Activated CD4-positive, alpha-beta T cell treated with anti-CD3 and anti-CD28 coated beads, Interleukin-2, Interleukin-4, amounts not matched to agents 100 ng/mL and 50 ng/mL, durations not matched to agents 16 hours and 8 hours (primary cell): Measurements from ENCODE around the gene PLA2G1B.

Experiments used
- DNase-seq: peaks from one replicate; pipeline ENCODE4 v3.0.0-alpha.2; 2020; ENCODE audit warnings: low spot score

Gene PLA2G1B

DNA sequence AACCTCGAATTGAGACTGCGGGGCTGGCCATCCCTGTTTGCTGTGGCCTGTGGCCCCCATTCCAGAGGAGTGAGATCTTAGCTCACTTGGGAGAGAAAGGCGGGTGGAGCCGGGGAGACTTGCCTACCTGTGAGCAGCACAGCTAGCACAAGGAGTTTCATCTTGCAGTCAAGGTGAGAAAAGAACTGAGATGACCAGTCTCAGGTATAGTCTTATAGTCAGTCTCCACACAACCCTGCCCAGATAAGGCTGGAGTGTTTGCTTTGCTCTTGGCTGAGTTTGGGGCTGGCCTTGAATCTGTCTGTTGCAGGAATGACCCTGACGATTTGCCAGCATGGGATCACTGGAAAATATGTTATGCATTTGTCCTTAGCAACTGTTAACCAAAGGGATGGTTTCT lies at the start of gene PLA2G1B:
Gene PLA2G1B, minus strand, starts transcription at position 187 of the 400 bp plus-strand sequence. Its CDS starts 26 bp downstream, at position 161.
- no peak for DNase-seq

DNA sequence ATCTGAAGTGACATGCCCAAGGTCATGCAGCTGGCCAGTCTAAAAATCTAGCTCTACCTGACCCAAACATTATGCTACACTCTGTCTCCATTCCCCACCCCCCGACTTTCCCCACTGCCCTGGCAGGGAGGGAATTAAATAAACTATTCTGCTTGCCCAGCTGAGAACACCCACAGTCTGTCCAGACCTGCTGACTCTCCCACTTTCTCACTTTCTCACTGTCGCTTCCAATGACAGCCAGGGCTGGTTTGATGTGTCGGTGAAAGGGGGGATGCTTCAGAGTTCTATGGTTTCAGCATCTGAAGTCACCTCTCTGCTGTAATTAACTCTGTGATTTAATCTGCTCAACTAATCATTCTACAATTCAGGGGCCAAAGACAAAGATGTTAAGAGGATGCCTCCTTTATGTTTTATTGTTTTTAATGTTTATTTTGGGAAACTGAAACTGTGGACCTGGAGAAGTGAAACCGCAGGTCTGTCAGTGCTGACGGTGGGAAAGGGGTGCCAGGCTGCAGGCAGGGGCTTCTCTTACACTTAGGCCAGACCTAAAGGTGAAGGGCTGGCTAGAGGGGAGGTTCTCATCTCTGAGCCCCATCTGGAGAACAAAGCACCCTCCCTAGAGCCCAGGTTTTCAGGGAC lies 49.5 kb upstream of the PLA2G1B start:
- DNase-seq: no peak

DNA sequence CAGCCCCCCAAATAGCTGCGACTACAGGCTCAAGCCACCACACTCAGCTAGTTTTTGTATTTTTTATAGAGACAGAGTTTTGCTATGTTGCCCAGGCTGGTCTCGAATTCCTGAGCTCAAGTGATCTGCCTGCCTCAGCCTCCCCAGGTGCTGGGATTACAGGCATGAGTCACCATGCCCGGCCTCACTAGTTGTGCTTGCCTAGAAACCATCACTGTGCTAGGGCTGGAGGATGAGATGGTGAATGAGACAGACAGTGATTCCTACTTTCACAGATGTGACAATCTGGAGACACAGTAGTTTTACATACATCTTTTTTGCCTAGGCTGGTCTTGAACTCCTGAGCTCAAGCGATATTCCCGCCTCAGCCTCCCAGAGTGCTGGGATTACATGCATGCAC lies 48.8 kb upstream of the PLA2G1B start:
- no peak for DNase-seq

DNA sequence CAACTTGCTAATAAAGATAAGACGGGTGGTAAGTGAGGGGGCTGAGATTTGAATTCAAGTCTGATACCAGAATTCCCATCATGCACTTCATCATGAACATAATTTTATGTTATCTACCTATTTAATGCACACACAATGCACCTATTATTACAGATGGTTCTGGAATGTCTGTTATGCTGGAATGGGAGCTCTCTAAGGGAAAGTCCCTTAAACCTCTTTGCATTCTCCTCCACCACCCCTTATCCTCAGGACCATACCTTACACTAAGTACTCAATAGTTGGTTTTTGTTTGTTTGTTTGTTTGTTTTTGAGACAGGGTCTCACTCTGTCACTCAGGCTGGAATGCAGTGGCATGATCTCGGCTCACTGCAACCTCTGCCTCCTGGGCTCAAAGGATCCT lies 48.4 kb upstream of the PLA2G1B start:
- DNase-seq: no peak

DNA sequence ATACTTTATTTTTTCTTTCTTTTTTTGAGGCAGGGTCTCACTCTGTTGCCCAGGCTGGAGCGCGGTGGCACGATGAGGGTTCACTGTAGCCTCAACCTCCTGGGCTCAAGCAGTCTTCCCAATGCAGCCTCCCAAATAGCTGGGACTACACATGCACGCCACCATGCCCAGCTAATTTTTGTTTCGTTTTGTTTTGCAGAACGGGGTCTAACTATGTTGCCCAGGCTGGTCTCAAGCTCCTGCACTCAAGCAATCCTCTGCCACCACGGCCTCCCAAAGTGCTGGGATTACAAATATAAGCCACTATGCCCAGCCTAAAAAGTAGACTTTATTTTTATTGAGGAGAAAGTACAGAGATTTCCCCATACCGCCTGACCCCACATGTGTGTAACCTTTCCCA lies 46.1 kb upstream of the PLA2G1B start:
- no peak for DNase-seq

DNA sequence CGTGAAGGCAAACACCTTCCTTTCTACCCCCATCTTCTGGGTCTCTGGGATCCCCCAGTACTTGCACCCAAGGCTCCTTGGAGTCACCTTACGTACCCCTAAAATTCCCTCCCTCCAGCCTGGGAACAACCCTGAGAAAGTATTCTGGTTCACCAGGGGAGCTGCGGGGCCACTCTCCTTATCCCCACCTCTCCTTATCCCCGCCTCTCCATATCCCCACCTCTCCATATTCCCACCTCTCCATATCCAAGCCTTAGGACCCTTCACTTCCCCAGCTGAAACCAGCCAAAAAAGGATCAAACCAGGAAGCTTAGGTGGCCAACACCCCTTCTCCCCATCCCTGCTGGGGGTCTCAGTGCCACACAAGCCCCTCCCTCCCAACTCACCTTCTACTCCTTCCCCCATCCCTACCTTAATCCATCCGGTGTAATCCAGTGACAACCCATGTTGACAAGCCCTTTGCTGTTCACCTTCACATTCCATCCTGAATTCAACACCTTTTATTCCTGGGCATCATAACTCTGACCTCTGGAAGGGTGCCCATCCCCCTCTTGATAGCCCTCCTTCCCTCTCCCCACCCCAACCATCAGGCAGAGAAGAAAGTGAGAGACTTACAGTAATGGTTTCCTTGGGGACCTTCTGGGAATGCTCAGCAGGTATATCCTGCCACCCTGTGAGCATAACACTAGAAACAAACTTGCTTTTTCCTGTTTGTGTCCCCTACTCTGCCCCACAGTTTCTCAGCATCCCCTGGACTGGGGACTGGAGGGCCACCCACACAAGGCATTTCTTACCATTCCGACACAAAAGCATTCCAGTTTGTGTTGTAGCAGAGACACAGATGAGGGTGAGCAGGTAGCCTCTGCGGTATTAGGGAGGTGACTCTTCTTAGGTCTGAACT lies 43.0 kb upstream of the PLA2G1B start:
- DNase-seq: no peak

DNA sequence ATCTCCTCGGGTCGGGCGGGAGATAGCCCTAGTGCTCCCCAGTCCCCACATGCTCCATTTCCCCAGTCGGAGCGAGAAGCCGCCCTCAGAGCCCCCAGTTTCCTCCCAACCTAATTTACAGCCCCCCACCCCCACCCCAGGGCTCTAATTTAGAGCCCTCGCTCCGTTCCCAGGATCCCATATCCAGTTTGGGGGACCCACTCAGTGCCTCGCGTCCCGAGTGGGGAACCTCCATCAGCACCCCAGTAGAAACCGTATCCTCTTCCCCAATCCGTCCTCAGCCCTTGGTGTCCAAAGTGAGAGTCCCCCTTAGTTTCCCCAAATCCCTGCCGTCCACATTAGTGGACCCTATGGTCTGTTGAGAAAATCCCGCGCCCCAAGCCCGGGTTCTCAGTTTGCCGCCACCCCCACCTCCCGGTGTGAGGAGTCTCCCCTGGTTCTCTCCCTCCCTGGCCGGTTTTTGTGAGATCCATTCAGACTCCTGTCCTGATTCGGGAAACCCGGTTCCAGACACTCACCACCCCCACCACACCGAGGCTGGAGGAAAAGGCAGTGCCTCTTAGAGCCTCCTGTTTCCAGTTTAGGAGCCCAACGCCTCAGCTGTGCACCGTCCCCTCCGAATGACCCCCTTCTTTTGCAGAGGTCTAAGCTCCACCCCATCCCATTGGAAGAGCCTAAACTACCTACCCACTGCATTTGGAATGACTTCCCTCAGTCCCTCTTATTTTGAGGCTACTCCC lies 42.2 kb upstream of the PLA2G1B start:
- no peak for DNase-seq

DNA sequence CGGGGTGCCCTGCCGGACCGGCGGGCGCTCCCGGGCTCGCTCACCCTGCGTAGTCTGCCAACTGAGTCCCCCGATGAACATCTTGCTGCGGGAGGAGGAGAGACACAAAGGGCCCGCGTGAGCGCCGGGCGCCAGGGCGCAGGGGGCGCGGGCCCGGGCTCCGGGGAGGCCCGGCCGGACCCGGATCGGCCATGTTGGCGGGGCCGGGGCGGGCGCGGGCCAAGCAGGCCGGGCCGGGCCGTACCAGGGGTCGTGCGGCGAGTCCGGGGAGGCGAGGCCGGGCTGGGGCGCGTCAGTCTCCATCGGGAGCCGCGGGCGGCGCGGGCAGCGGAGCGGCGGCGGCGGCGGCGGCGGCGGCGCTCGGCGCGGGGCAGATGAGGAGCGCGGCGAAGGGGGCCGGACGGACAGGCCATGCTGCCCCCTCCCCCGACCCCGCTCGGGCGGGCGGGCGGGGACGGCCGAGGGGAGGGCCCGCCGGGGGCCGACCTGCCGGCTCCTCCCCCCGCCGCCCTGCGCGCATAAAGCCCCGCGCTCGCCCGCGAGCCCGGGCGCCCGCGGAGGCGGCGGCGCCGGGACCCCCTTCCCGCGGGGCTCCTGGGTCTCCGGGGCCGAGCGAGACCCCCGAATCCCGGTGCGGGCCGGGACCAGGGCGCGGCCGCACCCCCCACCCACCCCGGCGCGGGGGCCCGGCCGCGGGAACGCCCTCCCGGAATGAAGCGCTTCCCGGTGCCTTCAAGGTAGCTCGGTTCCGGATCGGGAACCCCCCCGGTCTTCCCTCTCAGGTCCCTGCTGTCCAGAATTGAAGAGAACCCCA lies 41.4 kb upstream of the PLA2G1B start, which contains the start of gene MSI1:
Gene MSI1, minus strand, starts transcription at position 376 of the 814 bp plus-strand sequence. Its CDS starts 73 bp downstream, at position 303.
- no peak for DNase-seq

DNA sequence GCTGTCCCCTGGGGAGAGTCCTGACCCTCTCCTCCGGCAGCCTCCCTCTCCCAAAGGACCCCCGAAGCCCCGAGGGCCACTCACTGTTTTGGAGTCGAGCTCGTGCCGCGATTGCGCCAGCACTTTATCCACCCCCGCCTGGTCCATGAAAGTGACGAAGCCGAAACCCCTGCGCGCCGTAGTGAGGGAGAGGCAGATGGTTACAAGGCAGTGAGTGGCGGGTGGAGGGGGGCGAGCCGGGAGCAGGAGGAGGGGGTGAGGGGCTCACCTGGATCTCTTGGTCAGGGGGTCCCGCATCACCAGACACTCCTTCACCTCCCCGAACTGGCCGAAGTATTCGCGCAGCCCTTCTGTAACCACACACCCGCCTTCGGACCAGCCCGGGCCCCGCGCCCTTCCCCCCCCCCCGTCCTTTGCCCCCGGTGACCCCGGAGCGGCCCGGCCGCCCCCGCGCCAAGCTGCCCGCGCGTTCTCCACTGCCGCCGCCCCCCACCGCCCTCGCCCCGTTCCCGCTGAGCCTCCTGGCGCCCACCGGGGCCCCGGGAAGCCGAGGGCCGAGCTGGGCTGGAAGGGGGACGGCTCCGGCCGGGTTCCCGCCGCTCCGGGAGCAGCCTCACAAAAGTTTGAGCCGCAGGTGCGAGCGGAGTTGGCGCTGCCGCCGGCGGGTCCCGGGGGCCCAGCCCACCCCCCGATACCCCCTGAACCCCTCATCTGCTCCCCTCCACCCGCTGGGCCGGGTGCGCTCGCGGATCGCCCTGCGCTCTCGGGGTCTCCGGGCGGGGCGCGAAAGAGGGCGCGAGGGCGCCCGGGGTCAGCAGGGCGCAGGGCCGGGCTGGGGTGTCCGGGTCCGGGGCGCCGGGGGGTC lies 40.6 kb upstream of the PLA2G1B start:
- DNase-seq: no peak

DNA sequence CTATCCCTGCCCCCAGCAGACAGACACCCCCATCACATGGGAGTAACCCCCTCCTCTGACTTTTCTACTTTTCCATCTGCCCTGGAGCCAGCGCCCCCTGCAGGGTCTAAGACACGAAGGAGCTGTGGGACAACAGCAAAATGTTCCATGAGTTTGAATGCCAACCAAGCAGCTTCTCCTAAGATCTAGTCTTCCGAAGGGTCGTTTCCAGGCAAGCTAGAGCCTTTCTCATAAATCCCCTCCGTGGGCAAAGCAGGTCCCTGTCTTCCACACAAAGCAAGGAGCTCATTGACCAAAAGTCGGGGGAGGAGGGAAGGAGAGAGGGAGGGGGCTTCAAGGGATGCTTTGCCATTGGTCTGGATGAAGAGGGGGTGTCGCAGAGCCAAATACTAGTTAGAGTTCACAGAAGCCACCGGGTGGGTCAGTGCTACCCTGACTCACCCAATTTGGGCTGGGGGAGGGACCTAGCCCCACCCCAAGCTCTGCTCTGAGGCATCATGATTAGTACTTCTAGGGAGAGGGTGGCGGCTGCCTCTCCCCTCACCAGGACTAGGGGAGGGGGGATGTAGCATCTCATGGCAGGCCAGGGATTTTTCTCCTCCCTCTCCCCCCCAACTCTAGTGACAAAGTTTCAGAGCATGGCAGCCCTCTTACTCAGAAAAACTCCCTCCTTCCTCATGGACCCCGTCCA lies 39.8 kb upstream of the PLA2G1B start:
- no peak for DNase-seq

DNA sequence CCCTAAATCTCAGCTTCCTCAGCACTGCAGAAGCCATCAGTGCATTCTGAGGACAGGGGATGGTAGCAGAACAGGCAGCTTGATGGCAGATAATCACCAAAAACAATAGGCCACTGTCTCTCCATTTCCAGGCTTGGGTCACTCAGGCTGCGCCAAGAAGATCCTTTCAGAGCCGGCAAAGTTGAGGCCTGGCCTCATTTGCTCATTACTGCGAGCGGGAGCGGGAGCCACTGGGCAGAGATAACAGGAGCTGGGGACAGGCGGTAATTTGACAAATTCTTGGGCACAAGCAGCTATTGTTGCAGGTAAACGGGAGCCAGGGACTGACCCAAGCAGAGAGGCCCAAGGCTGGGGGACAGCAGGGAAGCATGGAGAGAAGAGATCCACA lies 39.3 kb upstream of the PLA2G1B start:
- no peak for DNase-seq

DNA sequence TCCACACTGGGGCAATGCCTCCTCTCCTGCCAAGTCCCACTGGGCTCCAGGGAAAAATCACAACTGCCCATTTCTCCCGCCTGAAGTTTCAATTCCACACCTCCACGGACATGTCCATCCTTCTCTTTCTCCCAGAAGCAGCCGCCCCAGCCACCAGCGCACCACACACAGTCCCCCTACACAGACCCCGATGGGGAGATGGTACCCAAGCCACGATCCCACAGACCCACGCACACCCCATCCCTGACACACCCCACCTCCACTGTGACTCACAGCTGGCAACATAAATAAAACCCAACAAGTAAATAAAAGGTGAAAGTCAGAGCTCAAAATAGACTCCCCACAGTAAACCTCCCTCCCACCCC lies 38.7 kb upstream of the PLA2G1B start:
- no peak for DNase-seq

DNA sequence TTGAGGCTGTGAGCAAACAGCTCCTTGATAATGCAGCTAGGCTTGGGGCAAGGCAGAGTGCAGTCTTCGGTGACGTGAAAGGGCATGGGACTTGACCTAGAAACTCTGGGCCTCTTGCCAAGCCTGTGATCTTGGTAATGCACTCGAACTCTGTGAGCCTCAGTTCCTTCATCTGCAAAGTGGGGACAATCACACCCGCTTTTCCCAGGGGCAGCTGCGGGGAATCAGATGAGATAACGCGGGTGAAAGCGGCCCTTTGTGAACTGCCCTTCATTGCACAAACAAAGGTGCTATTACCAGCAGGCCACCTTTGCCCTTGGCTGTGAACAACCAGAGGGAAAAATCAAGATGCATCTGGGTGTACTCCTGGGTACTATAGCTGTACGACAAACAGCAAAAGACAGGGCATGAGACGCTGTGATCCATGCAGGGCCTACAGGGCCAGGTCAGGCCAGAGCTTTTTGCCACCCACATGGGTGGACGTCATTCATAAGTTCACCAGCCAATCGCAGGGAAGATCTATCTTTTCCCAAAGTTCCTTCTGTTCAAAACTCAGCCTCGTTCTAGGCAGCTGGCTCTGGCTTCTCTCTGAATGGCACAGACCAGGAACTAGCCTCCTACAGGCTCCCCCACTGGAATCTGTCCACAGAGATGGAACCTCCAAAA lies 38.2 kb upstream of the PLA2G1B start:
- no peak for DNase-seq

DNA sequence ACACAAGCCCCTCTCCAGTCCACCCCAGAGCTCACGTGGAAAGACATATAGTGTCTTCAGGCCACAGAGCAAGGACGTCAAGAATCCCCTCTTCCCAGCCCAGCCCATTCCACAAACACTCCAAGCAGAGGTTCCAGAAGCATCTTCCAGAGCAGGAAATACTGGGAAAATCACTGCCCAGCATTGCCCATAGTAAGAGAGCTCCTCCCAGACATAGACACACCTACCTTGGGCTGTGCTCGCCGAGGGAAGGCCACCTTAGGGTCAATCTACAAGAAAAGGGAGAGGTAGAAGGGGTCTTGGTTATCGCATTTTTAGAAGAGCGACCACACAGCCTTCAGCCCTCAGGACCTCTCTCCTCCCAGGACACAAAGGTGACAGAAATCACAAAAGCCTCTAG lies 36.9 kb upstream of the PLA2G1B start:
- DNase-seq: no peak

DNA sequence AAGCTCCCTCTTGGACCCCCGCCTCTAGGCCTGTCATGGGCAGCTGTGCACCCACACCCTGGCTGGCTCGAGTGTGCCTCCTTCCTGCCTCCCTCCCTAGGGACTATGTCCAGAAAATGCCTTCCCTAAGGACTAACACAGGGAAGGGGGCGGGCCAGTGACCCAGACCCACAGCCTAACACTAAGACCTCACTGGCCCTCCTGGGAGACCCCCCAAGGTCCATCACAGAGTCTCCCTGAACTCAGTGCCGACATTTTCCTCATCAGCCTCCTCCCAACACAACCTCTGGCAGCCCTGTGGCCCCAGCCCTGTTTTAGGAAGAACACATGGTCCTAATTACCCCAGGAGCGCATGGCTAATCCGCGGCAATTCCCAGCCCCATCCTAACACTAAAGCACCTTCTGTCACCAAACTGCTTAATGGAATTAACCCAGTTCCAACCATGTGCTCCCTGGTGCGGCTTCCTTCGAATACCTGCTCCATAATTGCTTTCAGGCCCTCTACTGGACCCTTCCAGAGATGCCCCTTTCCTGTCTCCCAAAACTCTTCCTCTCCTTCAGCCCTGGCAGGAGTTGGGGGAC lies 35.8 kb upstream of the PLA2G1B start:
- DNase-seq: no peak

DNA sequence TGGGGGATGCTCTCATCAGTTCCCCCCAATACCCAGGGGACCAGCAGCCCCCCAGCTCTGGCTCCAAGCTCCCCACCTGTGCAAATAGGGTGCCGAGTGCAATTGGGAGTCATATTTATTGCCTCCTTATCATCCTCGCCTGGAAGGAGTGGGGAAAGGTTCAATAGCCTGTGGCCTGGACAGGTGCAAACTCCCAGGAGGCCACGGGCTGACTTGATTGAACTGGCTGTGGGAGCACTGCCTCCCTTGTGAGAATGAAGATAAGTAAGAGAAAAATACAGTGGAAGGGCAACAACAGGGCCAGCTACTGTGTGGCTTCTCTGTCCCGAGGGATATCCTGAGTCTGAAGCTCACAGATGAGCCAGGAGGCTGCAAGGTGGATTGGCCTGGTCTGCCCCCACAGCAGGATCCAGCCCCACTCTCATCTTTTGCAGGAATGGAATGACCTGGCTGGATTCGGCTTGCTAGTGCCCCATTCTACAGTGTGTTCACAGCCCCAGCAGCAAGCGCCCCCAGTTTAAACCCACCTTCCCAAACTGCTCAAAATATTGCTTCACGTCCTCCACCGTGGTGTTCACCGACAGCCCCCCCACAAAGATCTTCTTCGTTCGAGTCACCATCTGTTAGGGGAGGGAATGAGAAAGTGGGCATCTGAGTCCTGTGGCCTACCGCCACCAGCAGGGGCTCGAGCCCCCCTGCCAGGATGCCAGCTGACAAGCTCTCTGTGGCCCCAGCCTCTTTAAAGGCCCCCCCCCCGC lies 35.1 kb upstream of the PLA2G1B start:
- DNase-seq: no peak

DNA sequence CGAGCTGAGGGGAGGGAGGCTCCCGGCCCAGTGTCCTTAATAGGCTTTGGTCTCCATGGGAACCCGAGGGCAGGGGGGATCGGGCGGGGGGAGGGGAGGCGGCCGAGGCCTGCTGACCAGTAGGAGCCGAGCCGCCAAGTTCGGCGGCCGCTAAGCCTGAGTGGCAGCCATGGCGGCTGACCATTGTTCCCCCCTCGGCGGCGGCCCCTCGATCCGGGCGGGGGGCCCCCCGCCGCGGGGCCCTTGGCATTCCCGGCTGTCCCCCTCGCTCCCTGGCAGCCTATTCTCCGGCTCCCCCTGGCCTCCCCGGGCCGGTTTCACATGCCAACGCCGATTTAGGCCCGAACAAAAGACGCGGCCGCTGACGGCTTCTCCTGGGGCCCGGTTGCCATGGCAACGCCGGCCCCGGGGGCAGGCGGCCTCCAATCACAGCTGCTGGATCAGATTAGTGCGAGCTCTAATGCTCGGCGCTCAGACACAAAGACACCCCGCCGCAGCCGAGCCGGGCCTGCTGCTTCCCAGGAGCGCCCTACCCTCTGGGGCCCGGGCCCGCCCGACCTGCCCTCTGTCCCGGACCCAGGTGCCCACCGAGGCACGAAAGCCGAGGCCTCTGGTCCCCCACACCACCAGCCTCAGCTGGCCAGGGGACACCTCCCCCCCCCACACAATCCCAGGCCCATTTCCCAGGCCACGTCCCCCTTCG lies 34.1 kb upstream of the PLA2G1B start:
- no peak for DNase-seq

DNA sequence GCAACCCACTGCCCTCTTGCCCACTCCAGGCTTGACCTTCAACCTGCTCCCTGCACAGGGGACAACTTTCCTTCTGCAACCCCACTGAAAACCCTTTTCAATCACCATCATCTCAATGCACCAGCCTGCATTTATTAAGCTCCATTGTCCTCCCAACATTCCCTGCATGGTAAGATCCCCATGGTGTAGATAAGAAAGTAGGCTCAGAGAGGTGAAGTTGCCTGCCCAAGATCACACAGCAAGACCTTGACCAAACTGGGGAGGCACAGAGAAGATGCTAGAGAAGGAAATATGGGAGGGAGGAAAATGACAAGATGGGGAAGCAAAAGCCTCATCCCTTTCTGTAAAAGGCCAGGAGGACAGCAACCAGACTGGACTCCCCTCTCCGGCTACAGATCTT lies 31.5 kb upstream of the PLA2G1B start:
- no peak for DNase-seq
